ENCODE measurements around the gene SIX1.

- TF ChIP-seq GLIS3 (CRISPR knock-in tag; IDR thresholded peaks at IDR 0.05): no peak
- TF ChIP-seq, protein P1, sequence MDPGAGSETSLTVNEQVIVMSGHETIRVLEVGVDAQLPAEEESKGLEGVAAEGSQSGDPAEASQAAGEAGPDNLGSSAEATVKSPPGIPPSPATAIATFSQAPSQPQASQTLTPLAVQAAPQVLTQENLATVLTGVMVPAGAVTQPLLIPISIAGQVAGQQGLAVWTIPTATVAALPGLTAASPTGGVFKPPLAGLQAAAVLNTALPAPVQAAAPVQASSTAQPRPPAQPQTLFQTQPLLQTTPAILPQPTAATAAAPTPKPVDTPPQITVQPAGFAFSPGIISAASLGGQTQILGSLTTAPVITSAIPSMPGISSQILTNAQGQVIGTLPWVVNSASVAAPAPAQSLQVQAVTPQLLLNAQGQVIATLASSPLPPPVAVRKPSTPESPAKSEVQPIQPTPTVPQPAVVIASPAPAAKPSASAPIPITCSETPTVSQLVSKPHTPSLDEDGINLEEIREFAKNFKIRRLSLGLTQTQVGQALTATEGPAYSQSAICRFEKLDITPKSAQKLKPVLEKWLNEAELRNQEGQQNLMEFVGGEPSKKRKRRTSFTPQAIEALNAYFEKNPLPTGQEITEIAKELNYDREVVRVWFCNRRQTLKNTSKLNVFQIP (CRISPR knock-in tag; IDR thresholded peaks at IDR 0.05; ENCODE audit: borderline replicate concordance, low read depth): no peak
- TF ChIP-seq PPARA (CRISPR knock-in tag; IDR thresholded peaks at IDR 0.05; ENCODE audit: borderline replicate concordance): no peak
- TF ChIP-seq OSR1 (CRISPR knock-in tag; IDR thresholded peaks at IDR 0.05): no peak
These were observed 2.0 kb downstream of the SIX1 start for GRCh38 chr14:60647081-60647836.

All from SK-N-SH treated with all-trans-retinoic acid at 6 μM for 48 hours (cell line).